Epidermal melanocyte (primary cell): ENCODE measurements around the gene AOPEP.
A peak's percentile ranks its signal among the peaks of the same experiment; 100 is the strongest.

Experiments
- DNase-seq: peaks from one replicate; pipeline ENCODE4 v3.0.0; 2011; ENCODE audit warnings: low spot score; ENCODE audit not compliant: insufficient read length

Gene AOPEP

GRCh38 chr9:94761481-94761880 is 35.0 kb downstream of the AOPEP start:
- DNase-seq: no peak

- no peak for DNase-seq
These were observed 41.0 kb downstream of the AOPEP start for GRCh38 chr9:94767331-94768072.

- no peak for DNase-seq
These were observed 42.3 kb downstream of the AOPEP start for GRCh38 chr9:94768766-94769165.

- DNase-seq: no peak
These were observed 43.8 kb downstream of the AOPEP start for GRCh38 chr9:94770334-94770733.

GRCh38 chr9:94771096-94771495 is 44.6 kb downstream of the AOPEP start:
- DNase-seq: no peak

- DNase-seq: no peak
These were observed 45.6 kb downstream of the AOPEP start for GRCh38 chr9:94772144-94772543.

- DNase-seq: no peak
These were observed 46.3 kb downstream of the AOPEP start for GRCh38 chr9:94772639-94773303.

- no peak for DNase-seq
These were observed 47.2 kb downstream of the AOPEP start for GRCh38 chr9:94773655-94774054.

GRCh38 chr9:94778013-94778412 is 51.5 kb downstream of the AOPEP start:
- DNase-seq: no peak

- DNase-seq: no peak
These were observed 52.5 kb downstream of the AOPEP start for GRCh38 chr9:94779031-94779430.

GRCh38 chr9:94779693-94780290 is 53.3 kb downstream of the AOPEP start:
- DNase-seq: no peak

- DNase-seq: no peak
These were observed 54.0 kb downstream of the AOPEP start for GRCh38 chr9:94780516-94780950.

GRCh38 chr9:94782355-94783101 is 56.0 kb downstream of the AOPEP start:
- no peak for DNase-seq

GRCh38 chr9:94783102-94783682 is 56.7 kb downstream of the AOPEP start:
- DNase-seq: peak; percentile 69

GRCh38 chr9:94783928-94784327 is 57.4 kb downstream of the AOPEP start:
- DNase-seq: no peak

- DNase-seq: no peak
These were observed 59.0 kb downstream of the AOPEP start for GRCh38 chr9:94785215-94786169.

- DNase-seq: no peak
These were observed 60.1 kb downstream of the AOPEP start for GRCh38 chr9:94786586-94786985.

GRCh38 chr9:94787266-94787665 is 60.8 kb downstream of the AOPEP start:
- DNase-seq: no peak

GRCh38 chr9:94788570-94789105 is 62.1 kb downstream of the AOPEP start:
- no peak for DNase-seq

GRCh38 chr9:94791435-94791834 is 64.9 kb downstream of the AOPEP start:
- no peak for DNase-seq
